GM10266 (cell line): ENCODE results near the gene COPS8.

Experiments used
- DNase-seq: peaks from one replicate; pipeline ENCODE4 v3.0.0; 2012; ENCODE audit errors: extremely low spot score
- TF ChIP-seq, protein P1 (sequence below): IDR thresholded peaks from 2 replicates; pipeline ENCODE4 v1.5.1; 2012; ENCODE audit warnings: mild to moderate bottlenecking, low read depth; ENCODE audit not compliant: control insufficient read depth, insufficient read depth; ENCODE audit errors: missing control alignments

COPS8 gene

GRCh38 chr2:237141571-237142051 lies 55.9 kb downstream of the COPS8 start:
- TF ChIP-seq, protein P1, sequence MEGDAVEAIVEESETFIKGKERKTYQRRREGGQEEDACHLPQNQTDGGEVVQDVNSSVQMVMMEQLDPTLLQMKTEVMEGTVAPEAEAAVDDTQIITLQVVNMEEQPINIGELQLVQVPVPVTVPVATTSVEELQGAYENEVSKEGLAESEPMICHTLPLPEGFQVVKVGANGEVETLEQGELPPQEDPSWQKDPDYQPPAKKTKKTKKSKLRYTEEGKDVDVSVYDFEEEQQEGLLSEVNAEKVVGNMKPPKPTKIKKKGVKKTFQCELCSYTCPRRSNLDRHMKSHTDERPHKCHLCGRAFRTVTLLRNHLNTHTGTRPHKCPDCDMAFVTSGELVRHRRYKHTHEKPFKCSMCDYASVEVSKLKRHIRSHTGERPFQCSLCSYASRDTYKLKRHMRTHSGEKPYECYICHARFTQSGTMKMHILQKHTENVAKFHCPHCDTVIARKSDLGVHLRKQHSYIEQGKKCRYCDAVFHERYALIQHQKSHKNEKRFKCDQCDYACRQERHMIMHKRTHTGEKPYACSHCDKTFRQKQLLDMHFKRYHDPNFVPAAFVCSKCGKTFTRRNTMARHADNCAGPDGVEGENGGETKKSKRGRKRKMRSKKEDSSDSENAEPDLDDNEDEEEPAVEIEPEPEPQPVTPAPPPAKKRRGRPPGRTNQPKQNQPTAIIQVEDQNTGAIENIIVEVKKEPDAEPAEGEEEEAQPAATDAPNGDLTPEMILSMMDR, result no peak
- no peak for DNase-seq

DNA sequence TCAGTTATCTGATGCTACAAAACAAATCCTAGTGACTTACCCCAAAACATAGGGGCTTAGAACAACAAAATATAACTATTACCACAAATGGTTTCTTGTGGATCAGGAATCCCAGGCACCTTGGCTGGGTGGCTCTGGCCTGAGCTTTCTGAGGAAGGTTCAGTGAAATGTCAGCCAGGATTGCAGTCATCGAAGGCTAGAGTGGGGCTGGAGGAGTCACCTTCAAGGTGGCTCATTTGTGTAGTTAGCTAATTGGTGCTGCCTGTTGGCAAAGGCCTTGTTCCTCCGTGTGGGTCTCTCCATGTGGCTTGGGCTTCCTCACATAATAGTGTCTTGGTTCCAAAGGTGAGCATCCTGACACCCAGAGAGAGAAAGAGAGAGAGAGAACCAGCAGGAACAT lies 57.4 kb downstream of the COPS8 start:
- DNase-seq, result no peak
- TF ChIP-seq, protein P1, result no peak

DNA sequence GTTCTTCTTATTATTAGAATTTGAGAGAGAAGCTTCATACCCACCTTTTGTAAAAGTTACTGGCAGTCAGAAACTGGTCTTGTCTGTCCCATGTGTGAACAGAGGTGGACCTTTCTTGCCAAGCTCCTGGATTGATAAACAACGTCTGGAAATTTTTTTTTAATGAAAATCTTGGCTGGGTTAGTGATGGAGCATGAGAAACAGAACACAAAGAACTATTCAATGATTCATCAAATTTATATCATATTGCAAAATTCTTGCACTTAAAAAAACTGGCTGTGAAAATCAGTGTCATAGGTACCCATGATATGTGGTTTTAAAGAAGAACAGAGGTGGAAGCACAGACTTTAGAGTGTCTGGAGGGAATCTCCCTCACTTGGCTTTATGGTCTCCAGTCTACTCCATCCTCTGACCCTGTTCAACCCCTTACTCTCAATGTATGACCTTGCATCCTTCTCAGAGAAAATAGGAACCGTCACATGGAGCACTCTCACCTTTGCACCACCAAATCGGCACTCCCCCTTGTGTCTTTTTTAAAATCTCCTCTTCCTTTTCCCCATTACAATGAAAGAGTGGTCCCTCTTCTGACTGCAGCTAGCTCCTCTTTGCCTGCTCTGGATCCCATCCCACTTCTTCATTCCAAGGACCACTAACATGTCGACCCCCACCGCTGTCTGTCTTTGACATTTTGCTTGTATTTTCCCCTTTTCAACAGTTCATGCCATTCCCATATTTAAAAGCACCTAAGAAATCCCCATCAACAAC lies 58.2 kb downstream of the COPS8 start:
- TF ChIP-seq, protein P1, result no peak
- no peak for DNase-seq

- TF ChIP-seq, protein P1, result no peak
Measured at GRCh38 chr2:237144516-237144915, 58.8 kb downstream of the COPS8 start.

GRCh38 chr2:237147317-237147716 lies 61.6 kb downstream of the COPS8 start:
- TF ChIP-seq, protein P1, result no peak
- no peak for DNase-seq

More at GRCh38 chr2:237144516-237144915, 58.8 kb downstream of the COPS8 start:
- DNase-seq, result no peak

DNA sequence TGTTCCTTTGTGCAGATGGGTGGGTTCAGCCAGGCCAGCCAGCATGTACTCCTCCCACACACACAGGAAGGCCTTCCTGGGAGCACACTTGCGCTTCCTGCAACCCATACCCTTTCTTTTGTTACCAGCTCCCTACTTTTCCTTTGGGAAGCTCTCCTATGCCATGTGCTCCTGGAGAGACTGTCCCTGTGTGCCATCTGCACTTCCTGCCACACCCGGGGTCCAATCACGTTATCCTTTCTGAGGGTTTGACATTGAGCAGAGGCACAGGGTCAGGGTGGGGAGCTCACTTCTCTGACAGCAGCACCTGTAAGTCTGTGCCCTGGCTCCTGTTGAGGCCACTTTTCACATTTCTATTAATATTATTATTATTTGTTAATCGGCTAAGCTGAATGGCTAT lies 62.9 kb downstream of the COPS8 start:
- no peak for DNase-seq
- TF ChIP-seq, protein P1, result no peak

DNA sequence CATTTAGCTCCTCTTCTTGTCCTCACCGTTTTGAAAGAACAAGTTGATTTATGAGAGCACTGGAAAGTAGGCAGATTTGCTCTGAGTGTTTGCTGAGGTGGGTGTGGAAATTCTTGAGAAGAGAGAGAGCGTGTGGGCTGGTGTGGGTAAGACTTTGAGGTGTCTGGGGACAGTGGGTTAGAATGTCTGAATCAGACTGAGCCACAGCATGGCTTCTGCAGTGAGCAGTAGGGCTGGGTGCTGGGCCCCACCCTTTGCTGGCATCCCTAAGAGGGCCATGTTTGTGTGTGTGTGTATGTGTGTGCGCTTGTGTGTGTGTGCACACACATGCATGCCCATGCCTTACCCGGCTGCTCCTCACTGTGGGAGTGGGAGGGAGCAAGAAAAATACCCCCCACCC lies 63.7 kb downstream of the COPS8 start:
- TF ChIP-seq, protein P1, result no peak
- DNase-seq, result no peak
